ENCODE data around the gene PALM. TPM values are rescaled to one million over a fixed set of nuclear protein-coding genes. Genes with fewer than 3 reads are reported as not detected.

PALM gene
- polyA plus RNA-seq, 1 donor (not counting 4 experiments of a cell fraction or from before 2014, with no cell fraction given), result not detected

GRCh38 chr19:755063-755462 is 46.3 kb downstream of the PALM start:
- no peaks in the 10 kb centered on the region for H3K9me1 ChIP-seq (ENCODE audit: control insufficient read depth, extremely low read depth, insufficient read depth, low read length)
- H4K20me1 ChIP-seq (ENCODE audit: control insufficient read depth, extremely low read depth, insufficient read depth, low read length), result peaks cover 4% of the 10 kb centered on the region
- peaks cover 11 to 24% of the 10 kb centered on the region in 2 experiments for H3K36me3 ChIP-seq (ENCODE audit: control insufficient read depth in 2 of 2, extremely low read depth in 1 of 2, insufficient read depth in 2 of 2, low read length in 2 of 2)
- TF ChIP-seq, protein P1, sequence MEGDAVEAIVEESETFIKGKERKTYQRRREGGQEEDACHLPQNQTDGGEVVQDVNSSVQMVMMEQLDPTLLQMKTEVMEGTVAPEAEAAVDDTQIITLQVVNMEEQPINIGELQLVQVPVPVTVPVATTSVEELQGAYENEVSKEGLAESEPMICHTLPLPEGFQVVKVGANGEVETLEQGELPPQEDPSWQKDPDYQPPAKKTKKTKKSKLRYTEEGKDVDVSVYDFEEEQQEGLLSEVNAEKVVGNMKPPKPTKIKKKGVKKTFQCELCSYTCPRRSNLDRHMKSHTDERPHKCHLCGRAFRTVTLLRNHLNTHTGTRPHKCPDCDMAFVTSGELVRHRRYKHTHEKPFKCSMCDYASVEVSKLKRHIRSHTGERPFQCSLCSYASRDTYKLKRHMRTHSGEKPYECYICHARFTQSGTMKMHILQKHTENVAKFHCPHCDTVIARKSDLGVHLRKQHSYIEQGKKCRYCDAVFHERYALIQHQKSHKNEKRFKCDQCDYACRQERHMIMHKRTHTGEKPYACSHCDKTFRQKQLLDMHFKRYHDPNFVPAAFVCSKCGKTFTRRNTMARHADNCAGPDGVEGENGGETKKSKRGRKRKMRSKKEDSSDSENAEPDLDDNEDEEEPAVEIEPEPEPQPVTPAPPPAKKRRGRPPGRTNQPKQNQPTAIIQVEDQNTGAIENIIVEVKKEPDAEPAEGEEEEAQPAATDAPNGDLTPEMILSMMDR (optimal IDR thresholded peaks at IDR 0.05 in 1 of 3, IDR thresholded peaks at IDR 0.05 in 1 of 3, conservative IDR thresholded peaks at IDR 0.05 in 1 of 3; ENCODE audit: extremely low read depth in 1 of 3, insufficient read depth in 2 of 3, low read length in 3 of 3), result no peak
- TF ChIP-seq EZH2 (IDR thresholded peaks at IDR 0.05; ENCODE audit: low read length), result no peak
- H3K27ac ChIP-seq (ENCODE audit: control insufficient read depth, insufficient read depth, low read length), result no peak overlapping the region
- H3K4me3 ChIP-seq (ENCODE audit: control insufficient read depth in 2 of 3, extremely low read depth in 1 of 3, insufficient read depth in 2 of 3, low read depth in 1 of 3, low read length in 3 of 3), result no peak overlapping the region
- H3K9me3 ChIP-seq (ENCODE audit: control insufficient read depth, low read depth, low read length), result no peaks in the 10 kb centered on the region
- no peak overlapping the region for H3K4me2 ChIP-seq (ENCODE audit: control insufficient read depth, extremely low read depth, insufficient read depth, low read depth, low read length)
- H2AFZ ChIP-seq (ENCODE audit: control insufficient read depth, low read length), result no peak overlapping the region
- DNase-seq (ENCODE audit: low read depth, low spot score), result no peak
- FAIRE-seq, result no peak
- peaks cover 21% of the 10 kb centered on the region for H3K79me2 ChIP-seq (ENCODE audit: control insufficient read depth, insufficient read depth, low read length)
- dilution Hi-C loops (cut with MboI; ENCODE audit: extremely low pct_ligation_motif_present, low sequenced_read_pairs), result no loop called here
- peaks cover 8% of the 10 kb centered on the region for H3K4me1 ChIP-seq (ENCODE audit: control insufficient read depth, extremely low read depth, insufficient read depth, low read length)
- H3K27me3 ChIP-seq (ENCODE audit: control insufficient read depth, extremely low read depth, insufficient read depth, low read length), result no peaks in the 10 kb centered on the region
- H3K9ac ChIP-seq (ENCODE audit: control insufficient read depth, extremely low read depth, insufficient read depth, low read length), result no peak overlapping the region

DNA sequence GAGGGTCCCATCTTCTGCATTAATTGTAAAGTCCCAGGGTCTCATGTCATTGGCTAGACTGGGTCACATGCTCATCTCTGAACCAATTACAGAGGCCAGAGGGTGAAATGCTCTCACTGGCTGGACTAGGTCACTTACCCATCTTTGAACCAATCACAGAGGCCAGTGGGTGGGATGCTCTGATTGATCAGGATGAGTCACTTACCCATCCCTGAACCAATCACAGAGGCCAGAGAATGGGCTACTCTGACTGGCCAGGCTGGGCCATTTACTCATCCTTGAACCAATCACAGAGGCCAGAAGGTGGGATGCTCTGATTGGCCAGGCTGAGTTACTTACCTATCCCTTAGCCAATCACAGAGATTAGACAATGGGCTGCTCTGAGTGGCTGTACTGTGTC is 47.5 kb downstream of the PALM start:
- no peak for FAIRE-seq
- no peak overlapping the region for H3K27ac ChIP-seq (ENCODE audit: control insufficient read depth, insufficient read depth, low read length)
- H3K79me2 ChIP-seq (ENCODE audit: control insufficient read depth, insufficient read depth, low read length), result peaks cover 21% of the 10 kb centered on the region
- no peaks in the 10 kb centered on the region for H3K27me3 ChIP-seq (ENCODE audit: control insufficient read depth, extremely low read depth, insufficient read depth, low read length)
- H3K4me2 ChIP-seq (ENCODE audit: control insufficient read depth, extremely low read depth, insufficient read depth, low read depth, low read length), result no peak overlapping the region
- DNase-seq (ENCODE audit: low read depth, low spot score), result no peak
- H4K20me1 ChIP-seq (ENCODE audit: control insufficient read depth, extremely low read depth, insufficient read depth, low read length), result peaks cover 4% of the 10 kb centered on the region
- H3K36me3 ChIP-seq (ENCODE audit: control insufficient read depth in 2 of 2, extremely low read depth in 1 of 2, insufficient read depth in 2 of 2, low read length in 2 of 2), result peaks cover 11 to 27% of the 10 kb centered on the region in 2 experiments
- no peak overlapping the region for H3K9ac ChIP-seq (ENCODE audit: control insufficient read depth, extremely low read depth, insufficient read depth, low read length)
- H3K9me3 ChIP-seq (ENCODE audit: control insufficient read depth, low read depth, low read length), result no peaks in the 10 kb centered on the region
- dilution Hi-C loops (cut with MboI; ENCODE audit: extremely low pct_ligation_motif_present, low sequenced_read_pairs), result no loop called here
- H3K4me3 ChIP-seq (ENCODE audit: control insufficient read depth in 2 of 3, extremely low read depth in 1 of 3, insufficient read depth in 2 of 3, low read depth in 1 of 3, low read length in 3 of 3), result no peak overlapping the region
- no peaks in the 10 kb centered on the region for H3K9me1 ChIP-seq (ENCODE audit: control insufficient read depth, extremely low read depth, insufficient read depth, low read length)
- TF ChIP-seq, protein P1 (optimal IDR thresholded peaks at IDR 0.05 in 1 of 3, IDR thresholded peaks at IDR 0.05 in 1 of 3, conservative IDR thresholded peaks at IDR 0.05 in 1 of 3; ENCODE audit: extremely low read depth in 1 of 3, insufficient read depth in 2 of 3, low read length in 3 of 3), result no peak
- TF ChIP-seq EZH2 (IDR thresholded peaks at IDR 0.05; ENCODE audit: low read length), result no peak
- H2AFZ ChIP-seq (ENCODE audit: control insufficient read depth, low read length), result no peak overlapping the region
- H3K4me1 ChIP-seq (ENCODE audit: control insufficient read depth, extremely low read depth, insufficient read depth, low read length), result peaks cover 8% of the 10 kb centered on the region
